Neutrophil (primary cell): ENCODE measurements around the gene BZW1.

Experiments used
- H3K27ac ChIP-seq: fragments of 200-600 bp; sonication (generic); 2 replicates; pipeline ENCODE4 v1.5.1; 2016; ENCODE audit warnings: mild to moderate bottlenecking, moderate library complexity
- H3K27me3 ChIP-seq: fragments of 200-600 bp; sonication (generic); 2 replicates; pipeline ENCODE4 v1.6.0; 2016; ENCODE audit warnings: mild to moderate bottlenecking
- H3K36me3 ChIP-seq: fragments of 200-600 bp; sonication (generic); 2 replicates; pipeline ENCODE4 v1.5.1; 2017
- H3K4me1 ChIP-seq, 2 experiments: fragments of 200-600 bp in 1 of 2; sonication (generic) in 1 of 2; 1 replicate in 1 of 2; 2 replicates in 1 of 2; pipeline versions ENCODE4 v1.5.1 to v1.6.1; 2013 to 2016; ENCODE audit warnings: low read depth in 1 of 2, low read length in 1 of 2, mild to moderate bottlenecking in 1 of 2, moderate library complexity in 1 of 2; ENCODE audit not compliant: control insufficient read depth in 1 of 2, insufficient read depth in 1 of 2
- H3K4me3 ChIP-seq, 2 experiments: fragments of 200-600 bp in 1 of 2; sonication (generic) in 1 of 2; 1 replicate in 1 of 2; 2 replicates in 1 of 2; pipeline ENCODE4 v1.5.1; 2013 to 2016; ENCODE audit warnings: low read depth in 1 of 2, low read length in 1 of 2, mild to moderate bottlenecking in 1 of 2, moderate library complexity in 1 of 2
- H3K9me3 ChIP-seq: fragments of 200-600 bp; sonication (generic); 2 replicates; pipeline ENCODE4 v1.5.1; 2016
- CTCF ChIP-seq: fragments of 200-600 bp; sonication (generic); IDR thresholded peaks from 2 replicates; pipeline ENCODE4 v1.5.1; 2016; ENCODE audit warnings: antibody characterized with exemption

The BZW1 gene

GRCh38 chr2:200860092-200860795 lies 48.5 kb downstream of the BZW1 start:
- TF ChIP-seq CTCF: no peak
- peaks cover 37 to 45% of the 10 kb centered on the region in 2 experiments for H3K4me1 ChIP-seq
- H3K9me3 ChIP-seq: no peaks in the 10 kb centered on the region
- H3K27me3 ChIP-seq: no peaks in the 10 kb centered on the region
- H3K4me3 ChIP-seq: peak overlapping the region in 1 of 2 experiments; percentile 92
- H3K36me3 ChIP-seq: peaks cover 63% of the 10 kb centered on the region
- H3K27ac ChIP-seq: peak overlapping the region; percentile 99

- TF ChIP-seq CTCF: no peak
- H3K27me3 ChIP-seq: no peaks in the 10 kb centered on the region
- no peaks in the 10 kb centered on the region for H3K9me3 ChIP-seq
Measured at GRCh38 chr2:200861617-200862155, 50.0 kb downstream of the BZW1 start.

GRCh38 chr2:200862532-200863000 lies 50.9 kb downstream of the BZW1 start:
- H3K9me3 ChIP-seq: no peaks in the 10 kb centered on the region
- H3K4me3 ChIP-seq: peak overlapping the region; percentile 87 to 92
- H3K27ac ChIP-seq: peak overlapping the region; percentile 99
- TF ChIP-seq CTCF: no peak
- H3K4me1 ChIP-seq: peaks cover 59 to 65% of the 10 kb centered on the region in 2 experiments
- H3K27me3 ChIP-seq: no peaks in the 10 kb centered on the region
- peaks cover 39% of the 10 kb centered on the region for H3K36me3 ChIP-seq

More at GRCh38 chr2:200861617-200862155, 50.0 kb downstream of the BZW1 start:
- H3K36me3 ChIP-seq: peaks cover 48% of the 10 kb centered on the region
- H3K4me3 ChIP-seq: peak overlapping the region; percentile 87 to 92
- peaks cover 51 to 59% of the 10 kb centered on the region in 2 experiments for H3K4me1 ChIP-seq
- peak overlapping the region; percentile 99 for H3K27ac ChIP-seq

GRCh38 chr2:200863782-200864175 lies 52.1 kb downstream of the BZW1 start:
- H3K9me3 ChIP-seq: no peaks in the 10 kb centered on the region
- H3K4me3 ChIP-seq: peak overlapping the region; percentile 87 to 92
- peaks cover 27% of the 10 kb centered on the region for H3K36me3 ChIP-seq
- H3K4me1 ChIP-seq: peaks cover 59 to 65% of the 10 kb centered on the region in 2 experiments
- TF ChIP-seq CTCF: no peak
- H3K27me3 ChIP-seq: no peaks in the 10 kb centered on the region
- H3K27ac ChIP-seq: peak overlapping the region; percentile 99

DNA sequence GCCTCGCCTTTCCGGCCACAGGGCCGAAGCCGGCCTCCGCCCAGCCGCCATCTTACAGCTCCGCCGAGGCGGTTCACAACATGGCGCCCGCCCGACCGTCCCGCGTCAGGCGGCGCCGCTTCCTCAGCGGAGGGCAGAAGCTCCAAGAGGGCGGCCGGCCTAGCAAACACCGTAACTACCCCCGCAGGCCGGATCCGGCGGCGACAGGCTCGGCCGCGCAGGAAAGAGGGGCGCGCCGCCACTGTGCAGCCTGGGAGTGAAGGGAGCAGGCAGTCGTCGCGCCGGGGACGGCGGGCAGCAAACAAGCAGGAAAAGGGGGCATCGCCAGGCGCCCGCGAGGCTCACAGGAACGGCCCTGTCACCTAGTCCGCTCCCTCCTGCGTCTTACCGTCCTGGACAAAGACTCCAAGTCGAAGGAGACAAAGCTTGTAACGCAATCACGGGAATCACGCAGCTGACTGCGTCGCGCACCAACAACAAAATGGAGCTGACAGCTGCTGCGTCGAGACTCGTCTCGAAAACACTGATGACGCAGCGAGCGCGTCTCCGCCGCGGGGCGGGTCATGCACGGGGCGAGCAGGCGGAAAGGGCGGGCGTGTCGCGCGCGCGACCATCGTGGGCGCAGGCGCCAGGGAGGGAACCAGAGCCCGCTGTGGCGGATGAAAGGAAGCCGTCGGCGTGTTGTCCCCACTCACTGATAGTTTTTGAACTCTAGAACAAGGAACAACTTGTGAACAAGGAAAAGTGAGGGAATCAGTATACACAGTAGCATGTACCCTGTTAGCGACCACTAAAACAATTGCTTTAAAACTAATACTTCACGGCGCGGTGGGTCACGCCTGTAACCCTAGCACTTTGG lies 52.7 kb downstream of the BZW1 start, which contains the start of gene CLK1:
Gene CLK1, minus strand, starts transcription at position 483 of the 859 bp plus-strand sequence. CDS start 2,796 bp downstream, outside the sequence.
- H3K36me3 ChIP-seq: peaks cover 21% of the 10 kb centered on the region
- no peaks in the 10 kb centered on the region for H3K27me3 ChIP-seq
- peaks cover 57 to 62% of the 10 kb centered on the region in 2 experiments for H3K4me1 ChIP-seq
- peak within 1 kb of the TSS; percentile 99 for H3K27ac ChIP-seq
- H3K4me3 ChIP-seq: peak within 1 kb of the TSS; percentile 87 to 92
- no peak for TF ChIP-seq CTCF
- no peaks in the 10 kb centered on the region for H3K9me3 ChIP-seq
